Measurements from ENCODE around the gene BIRC6.
"Not testable (repeated sequence)": the region's sequence is repeated elsewhere in the genome, so short reads cannot be mapped to it uniquely, and the experiment has no call there.

Gene BIRC6

GRCh38 chr2:32446369-32446768 is 89.5 kb downstream of the BIRC6 start:
- no peak for DNase-seq (ENCODE audit: low read depth)

GRCh38 chr2:32450851-32451250 is 94.0 kb downstream of the BIRC6 start:
- DNase-seq (ENCODE audit: low read depth), result no peak

DNA sequence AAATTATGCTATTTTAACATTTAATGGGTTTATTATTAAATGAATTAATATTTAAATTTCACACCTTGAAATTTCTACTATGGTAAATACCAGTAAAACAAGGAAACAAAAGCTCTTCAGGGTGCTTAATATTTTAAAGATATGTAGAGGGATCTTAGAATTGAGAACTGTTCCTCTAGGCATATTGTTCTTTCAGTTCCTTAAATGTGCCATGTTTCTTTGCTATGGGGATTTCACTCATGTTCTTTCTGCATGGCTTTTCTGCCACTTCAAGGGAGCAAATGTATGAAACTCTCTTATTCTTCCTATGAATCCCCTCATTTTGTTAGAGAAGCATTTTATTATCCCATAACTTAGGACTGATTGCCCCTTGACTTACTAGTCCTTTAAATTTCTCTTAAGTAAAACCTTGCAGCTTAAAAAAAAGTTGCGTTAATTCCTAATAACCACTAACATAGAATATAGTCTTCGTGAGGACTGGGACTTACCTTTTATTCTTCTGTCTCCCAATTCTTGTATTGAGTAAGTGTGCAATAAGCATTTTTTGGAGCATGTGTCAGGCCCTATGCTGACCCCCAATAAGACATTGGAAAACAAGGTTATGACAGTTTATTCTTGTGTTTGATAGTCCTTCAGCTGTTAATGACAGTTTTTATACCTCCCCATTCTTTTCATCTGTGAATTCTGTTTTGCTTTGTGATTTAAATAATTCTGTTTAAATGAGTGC is 95.7 kb downstream of the BIRC6 start:
- no peak for DNase-seq (ENCODE audit: low read depth)

DNA sequence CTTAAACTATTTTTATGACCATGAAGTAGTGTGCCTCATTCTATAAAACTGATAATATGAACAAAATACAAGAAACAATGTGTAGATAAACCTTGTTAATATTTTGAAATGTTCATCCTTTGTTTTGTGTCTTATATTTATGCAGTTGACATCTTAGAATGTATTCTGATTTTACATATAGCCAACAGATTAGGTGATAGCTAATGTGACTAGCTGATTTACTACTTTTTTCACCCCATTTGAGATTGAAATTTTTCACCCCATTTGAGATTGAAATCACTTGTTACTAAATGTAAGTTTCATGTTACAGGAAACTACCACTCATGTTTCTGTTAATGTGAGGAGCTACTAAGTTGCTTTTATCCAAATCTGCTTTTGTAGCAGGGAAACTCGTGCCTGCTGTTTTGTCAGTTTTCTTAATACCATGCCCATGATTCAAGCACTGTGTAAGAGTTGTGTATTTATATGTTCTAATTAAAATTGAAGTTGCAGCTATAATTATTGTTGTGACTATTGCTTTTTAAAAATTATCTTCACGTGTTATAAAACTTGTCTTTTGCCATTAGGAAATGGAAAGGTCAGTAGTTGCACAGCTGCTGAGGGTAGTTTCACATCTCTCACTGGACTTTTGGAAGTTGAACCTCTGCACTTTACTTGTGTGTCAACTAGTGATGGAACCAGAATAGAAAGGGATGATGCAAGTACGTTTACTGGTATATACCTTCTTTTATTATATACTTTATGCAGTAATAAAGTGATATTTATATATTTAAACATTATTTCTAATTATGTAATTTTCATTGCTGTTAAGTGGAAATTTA is 96.6 kb downstream of the BIRC6 start:
- DNase-seq (ENCODE audit: low read depth), result no peak

DNA sequence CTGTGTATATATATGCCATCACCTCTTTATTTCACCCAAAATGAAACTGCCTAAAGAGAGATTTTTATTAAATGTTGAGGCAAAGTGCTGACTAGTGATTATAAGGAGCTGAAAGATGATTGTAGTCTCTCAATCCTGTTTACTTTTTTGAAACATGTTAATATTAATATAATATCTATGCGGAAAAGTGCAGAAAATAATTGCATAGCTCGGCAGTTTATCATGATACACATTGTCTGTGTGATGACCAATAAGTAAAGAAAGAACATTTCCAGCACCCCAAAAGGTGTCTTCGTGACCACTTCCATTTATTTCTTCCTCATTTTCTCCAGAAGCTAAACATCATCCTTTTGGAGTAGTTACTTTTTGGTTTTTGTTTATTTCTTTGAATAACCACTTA is 99.0 kb downstream of the BIRC6 start:
- no peak for DNase-seq (ENCODE audit: low read depth)

DNA sequence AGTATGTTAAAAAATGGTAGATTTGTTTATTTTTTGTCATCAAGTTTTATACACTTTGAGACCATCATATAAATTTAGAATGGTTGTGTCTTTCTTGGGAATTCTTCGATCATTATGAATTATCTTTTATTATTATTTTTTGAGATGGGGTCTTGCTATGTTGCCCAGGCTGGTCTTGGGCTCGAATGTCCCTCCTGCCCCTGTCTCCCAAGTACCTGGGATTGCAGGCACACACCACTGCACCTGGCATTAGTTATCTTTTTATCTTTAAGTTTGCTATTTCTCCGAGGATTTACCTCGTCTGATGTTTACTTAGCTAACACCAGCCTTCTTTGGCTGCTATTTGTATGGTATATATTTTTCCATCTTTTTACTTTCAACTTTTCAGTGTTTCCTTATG is 100.0 kb downstream of the BIRC6 start:
- DNase-seq (ENCODE audit: low read depth), result no peak

- DNase-seq (ENCODE audit: low read depth), result no peak
Measured at GRCh38 chr2:32457814-32458213, 101.0 kb downstream of the BIRC6 start.

DNA sequence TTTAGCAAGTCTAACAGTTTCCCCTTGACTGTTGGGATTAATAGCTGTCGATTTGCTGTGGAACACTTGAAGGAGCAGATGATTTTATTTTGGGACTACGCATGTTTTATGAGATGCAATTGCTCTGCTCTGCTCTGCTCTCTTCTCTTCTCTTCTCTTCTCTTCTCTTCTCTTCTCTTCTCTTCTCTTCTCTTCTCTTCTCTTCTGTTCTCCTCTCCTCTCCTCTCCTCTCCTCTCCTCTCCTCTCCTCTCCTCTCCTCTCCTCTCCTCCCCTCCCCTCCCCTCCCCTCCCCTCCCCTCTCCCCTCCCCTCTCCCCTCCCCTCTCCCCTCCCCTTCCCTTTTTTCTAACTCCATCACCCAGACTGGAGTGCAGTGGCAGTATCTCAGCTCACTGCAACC is 104.0 kb downstream of the BIRC6 start:
- DNase-seq (ENCODE audit: low read depth), result not testable (repeated sequence)

- no peak for DNase-seq (ENCODE audit: low read depth)
Measured at GRCh38 chr2:32463110-32463509, 106.3 kb downstream of the BIRC6 start.

GRCh38 chr2:32464431-32464830 is 107.6 kb downstream of the BIRC6 start:
- DNase-seq (ENCODE audit: low read depth), result no peak

DNA sequence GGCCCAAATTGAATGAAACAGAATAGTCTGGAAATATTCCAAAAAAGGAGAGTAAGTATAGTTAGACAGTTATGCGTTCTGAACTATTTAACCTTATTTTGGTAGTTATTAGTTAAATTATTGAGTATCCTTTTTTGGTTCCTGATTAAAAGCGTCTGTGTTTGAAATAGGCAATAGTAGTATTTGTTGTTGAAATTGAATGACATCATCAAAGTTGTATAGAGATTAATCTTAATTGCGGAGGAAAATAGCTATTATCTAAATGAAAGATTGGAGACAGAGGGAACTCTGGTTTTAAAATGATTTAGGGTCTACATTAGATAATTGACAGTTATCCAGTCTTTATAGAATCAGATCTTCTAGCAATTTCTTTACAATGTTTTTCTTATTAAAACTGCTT is 115.8 kb downstream of the BIRC6 start:
- DNase-seq (ENCODE audit: low read depth), result no peak

DNA sequence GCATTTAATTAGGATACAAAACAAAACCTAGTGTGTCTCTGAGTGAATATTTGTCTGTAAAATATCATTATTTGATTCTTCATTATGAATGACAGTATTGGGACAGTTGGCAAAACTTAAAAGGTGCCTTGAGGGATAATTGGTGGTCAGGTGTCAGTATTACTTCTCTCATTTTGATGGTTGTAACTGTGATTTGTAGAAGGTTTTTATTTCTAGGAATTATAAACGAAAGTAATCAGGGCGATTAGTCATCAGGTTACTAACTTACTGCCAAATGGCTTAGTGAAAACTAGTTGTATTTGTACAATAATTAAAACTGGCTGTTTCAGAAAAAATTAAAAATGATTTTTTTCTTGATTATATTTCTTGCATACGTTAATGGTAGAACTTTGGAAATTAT is 117.6 kb downstream of the BIRC6 start:
- no peak for DNase-seq (ENCODE audit: low read depth)

DNA sequence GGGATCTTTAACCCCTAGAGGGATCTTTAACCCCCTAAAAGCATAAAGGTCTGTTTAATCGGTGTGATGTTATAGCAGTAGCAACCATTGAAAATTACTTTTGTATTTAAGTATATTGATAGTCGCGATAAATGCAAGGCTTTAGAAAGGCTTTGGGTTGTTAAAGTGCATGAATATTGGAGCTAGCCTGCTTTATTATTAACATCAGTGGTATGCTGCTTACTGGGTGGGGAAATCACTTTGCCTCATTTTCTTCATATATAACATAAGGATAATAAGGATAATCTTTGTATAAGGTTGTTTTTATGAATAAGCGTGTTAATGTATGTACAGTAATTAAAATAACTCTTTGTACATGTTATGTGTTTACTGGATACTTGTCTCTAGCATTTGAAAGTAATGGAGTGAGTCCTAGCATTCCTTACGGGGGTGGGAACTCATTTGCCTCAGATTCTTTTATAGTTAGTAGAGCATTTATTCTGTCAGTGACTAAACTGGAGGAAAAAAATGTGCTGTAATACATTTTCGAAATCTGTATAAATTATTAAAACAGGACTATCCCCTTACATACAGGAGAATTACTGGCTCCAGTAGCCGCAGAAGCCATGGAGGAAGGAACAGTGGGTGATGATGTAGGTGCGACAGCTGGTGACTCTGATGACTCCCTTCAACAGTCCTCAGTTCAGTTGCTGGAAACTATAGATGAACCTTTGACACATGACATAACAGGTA is 122.2 kb downstream of the BIRC6 start:
- DNase-seq (ENCODE audit: low read depth), result no peak

DNA sequence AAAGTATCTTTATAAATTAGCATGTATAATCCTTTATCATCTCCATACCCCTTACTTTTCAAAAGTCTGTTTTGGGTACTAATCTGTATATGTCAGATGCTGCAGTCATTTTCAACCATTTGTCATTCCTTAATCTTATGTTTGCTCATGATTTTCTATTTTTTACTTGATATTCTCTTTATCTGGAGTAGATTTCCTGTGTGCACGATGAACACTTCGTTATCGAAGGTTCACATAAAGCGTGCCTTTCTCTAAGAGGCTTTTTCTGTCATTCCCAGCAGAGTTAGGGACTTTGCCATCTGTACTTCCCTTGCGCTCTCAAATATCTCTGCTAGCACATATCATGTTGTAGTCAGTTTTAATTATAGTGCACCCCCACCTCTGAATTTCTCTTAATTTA is 123.2 kb downstream of the BIRC6 start:
- no peak for DNase-seq (ENCODE audit: low read depth)

DNA sequence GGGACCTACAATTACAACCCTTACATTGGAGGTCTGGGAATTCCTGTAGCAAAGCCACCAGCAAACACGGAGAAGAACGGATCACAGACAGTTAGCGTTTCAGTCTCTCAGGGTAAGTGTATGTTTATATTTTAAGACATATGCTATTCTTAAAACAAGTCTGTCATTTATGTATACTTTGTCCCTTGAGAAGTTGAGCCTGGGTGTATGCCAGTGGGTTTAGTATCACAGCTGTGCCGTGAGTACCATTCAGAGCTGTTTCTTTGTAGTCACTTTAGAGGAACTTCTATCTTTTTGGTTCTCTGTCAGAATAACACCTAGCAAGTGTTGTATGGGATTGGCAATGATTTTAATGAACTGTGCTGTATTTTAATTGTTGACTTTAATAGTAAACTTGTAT is 125.6 kb downstream of the BIRC6 start:
- no peak for DNase-seq (ENCODE audit: low read depth)

DNA sequence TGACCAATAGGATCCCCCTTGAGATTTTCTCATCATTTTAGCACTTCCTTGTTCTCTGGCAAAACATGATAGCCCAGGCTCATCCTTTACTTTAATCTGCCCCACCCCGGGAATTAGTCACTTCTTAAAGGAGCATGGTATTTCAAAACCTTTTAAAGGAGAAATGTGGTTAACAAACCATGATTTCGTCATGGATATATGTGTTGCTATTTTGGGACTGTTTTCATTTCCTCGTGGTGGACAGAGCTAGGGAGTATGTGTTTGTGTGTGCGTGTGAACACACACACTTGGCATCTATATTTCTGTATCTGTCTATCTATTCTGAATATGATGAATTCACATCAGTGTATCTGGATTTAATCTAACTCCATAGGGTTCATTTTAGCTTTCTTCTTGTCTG is 128.1 kb downstream of the BIRC6 start:
- no peak for DNase-seq (ENCODE audit: low read depth)

DNA sequence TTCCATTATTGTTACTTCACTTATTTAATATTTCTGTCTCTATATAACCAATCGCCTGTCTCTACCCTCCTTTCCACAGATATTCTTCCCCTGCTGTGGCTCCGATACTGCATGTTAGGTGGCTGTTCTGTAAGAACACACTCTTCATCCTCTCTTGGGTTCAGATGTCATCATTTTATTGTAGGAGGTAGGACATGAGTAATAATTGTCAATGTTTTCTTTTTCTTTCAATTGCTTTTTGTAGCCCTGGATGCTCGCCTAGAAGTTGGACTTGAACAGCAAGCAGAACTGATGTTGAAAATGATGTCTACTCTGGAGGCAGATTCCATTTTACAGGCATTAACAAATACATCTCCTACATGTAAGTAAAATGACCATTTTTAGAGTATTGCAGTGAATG is 128.6 kb downstream of the BIRC6 start:
- no peak for DNase-seq (ENCODE audit: low read depth)

- no peak for DNase-seq (ENCODE audit: low read depth)
Measured at GRCh38 chr2:32489061-32489460, 132.2 kb downstream of the BIRC6 start.

- no peak for DNase-seq (ENCODE audit: low read depth)
Measured at GRCh38 chr2:32491346-32491745, 134.5 kb downstream of the BIRC6 start.

GRCh38 chr2:32495139-32495538 is 138.3 kb downstream of the BIRC6 start:
- no peak for DNase-seq (ENCODE audit: low read depth)

GRCh38 chr2:32496662-32497061 is 139.8 kb downstream of the BIRC6 start:
- no peak for DNase-seq (ENCODE audit: low read depth)

DNA sequence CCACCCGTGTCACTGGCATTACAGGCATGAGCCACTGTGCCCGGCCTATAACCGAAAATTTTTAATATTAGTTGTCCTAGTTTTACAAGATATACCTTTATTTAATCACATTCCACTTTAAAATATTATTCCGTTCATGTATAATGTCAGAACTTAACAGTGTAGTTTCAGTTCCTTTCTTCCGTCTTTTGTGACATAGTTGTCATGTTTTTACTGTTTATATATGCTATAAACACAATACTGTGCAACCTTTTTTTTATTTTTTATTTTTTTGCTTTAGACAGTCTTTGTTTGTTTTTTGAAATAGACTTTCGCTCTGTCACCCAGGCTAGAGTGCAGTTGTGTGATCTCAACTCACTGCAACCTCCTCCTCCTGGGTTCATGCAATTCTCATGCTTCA is 141.5 kb downstream of the BIRC6 start:
- DNase-seq (ENCODE audit: low read depth), result no peak

GRCh38 chr2:32502941-32503340 is 146.1 kb downstream of the BIRC6 start:
- no peak for DNase-seq (ENCODE audit: low read depth)
